ENCODE results near the gene SLU7.

DNA sequence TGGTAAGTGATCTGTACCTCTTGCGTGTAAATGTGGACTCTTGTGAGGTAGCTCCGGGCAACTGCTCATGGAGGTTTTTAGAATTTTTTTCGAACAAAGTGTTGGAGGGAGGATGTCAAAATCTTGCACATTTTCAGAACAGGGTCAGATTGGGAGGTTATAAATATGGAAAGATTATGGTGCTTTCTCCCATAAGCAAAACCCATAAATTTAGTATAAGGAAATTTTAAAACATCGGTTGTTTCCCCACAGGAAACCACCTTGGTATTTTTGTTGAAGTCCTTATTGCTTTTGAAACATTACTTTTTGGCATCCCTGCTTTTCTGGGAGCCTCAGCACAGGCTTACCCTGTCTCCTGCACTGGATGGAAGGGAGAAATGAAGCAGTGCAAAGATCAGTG is 36.7 kb upstream of the SLU7 start:
- no peak for TF ChIP-seq CTCF (IDR thresholded peaks at IDR 0.05; ENCODE audit: low read depth, low read length, poor library complexity, severe bottlenecking)
- no peak for TF ChIP-seq EZH2phosphoT487 (IDR thresholded peaks at IDR 0.05; ENCODE audit: borderline replicate concordance, low read length)

Measured in DOHH2 (cell line).